Astrocyte of the spinal cord (primary cell): ENCODE data around the gene ODF2.

Experiments used
- DNase-seq: peaks from one replicate; pipeline ENCODE4 v3.0.0; 2011; ENCODE audit warnings: low read depth, low spot score
- H3K4me3 ChIP-seq: 2 replicates; pipeline ENCODE4 v1.5.1; 2011; ENCODE audit warnings: low read depth, mild to moderate bottlenecking, low read length, moderate library complexity
- in situ Hi-C: cut with HindIII; loops from 2 replicates; pipeline ENCODE4 v1.10.0; 2017; ENCODE audit warnings: low sequenced_read_pairs
- TF ChIP-seq, protein P1 (sequence below): IDR thresholded peaks from 2 replicates; pipeline ENCODE4 v1.5.1; 2012; ENCODE audit warnings: low read depth, mild to moderate bottlenecking, low read length, inconsistent platforms

Gene ODF2

DNA sequence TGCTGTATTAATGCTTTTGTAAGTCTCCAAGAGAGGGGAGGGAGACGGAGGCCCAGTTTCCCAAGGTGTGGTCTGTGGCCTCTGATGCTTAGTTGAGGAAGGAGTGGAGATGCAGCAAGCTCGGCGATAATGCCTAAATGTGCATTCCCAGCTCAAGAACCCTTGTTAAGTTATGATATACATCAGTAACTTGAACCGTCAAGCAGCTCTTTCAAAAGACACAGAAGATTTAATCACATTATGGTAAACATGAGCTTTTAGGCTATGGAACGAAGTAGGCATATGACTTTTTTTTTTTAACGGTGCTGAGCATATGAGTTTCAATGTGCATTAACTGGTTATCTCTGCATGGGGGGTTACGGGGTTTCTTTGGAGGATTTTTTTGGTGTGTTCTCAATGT is 26.4 kb downstream of the ODF2 start:
- DNase-seq: no peak
- TF ChIP-seq, protein P1, sequence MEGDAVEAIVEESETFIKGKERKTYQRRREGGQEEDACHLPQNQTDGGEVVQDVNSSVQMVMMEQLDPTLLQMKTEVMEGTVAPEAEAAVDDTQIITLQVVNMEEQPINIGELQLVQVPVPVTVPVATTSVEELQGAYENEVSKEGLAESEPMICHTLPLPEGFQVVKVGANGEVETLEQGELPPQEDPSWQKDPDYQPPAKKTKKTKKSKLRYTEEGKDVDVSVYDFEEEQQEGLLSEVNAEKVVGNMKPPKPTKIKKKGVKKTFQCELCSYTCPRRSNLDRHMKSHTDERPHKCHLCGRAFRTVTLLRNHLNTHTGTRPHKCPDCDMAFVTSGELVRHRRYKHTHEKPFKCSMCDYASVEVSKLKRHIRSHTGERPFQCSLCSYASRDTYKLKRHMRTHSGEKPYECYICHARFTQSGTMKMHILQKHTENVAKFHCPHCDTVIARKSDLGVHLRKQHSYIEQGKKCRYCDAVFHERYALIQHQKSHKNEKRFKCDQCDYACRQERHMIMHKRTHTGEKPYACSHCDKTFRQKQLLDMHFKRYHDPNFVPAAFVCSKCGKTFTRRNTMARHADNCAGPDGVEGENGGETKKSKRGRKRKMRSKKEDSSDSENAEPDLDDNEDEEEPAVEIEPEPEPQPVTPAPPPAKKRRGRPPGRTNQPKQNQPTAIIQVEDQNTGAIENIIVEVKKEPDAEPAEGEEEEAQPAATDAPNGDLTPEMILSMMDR: no peak
- no peak overlapping the region for H3K4me3 ChIP-seq
- in situ Hi-C loops: no loop called here

DNA sequence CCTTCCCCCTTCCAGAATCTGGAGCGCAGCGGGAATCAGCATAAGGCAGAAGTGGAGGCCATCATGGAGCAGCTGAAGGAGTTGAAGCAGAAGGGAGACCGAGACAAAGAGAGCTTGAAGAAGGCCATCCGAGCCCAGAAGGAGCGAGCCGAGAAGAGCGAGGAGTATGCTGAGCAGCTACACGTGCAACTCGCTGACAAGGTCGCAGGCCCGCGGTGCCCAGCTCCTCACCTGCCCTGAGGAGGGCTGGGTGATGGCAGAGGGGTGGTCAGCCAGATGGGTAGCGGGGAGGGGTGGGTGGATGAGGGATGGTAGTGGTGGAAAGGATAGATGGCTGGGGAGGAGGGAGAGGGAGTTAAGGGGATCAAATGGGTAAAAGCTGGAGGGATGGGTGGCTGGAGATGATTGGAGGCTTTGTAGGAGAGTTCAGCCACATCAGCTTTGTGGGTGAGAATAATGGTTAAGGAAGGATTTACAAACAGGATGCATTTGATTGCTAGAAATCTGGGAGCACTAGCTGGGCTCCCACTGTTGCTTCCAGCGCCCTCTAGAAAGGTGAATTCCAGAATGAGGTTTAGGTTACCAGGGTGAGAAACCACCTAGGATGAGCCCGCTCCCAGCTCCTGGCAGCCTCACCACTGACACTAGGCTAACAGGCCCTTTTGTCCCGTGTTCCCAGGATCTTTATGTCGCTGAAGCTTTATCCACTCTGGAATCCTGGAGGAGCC is 29.0 kb downstream of the ODF2 start:
- no peak for DNase-seq
- TF ChIP-seq, protein P1: no peak
- in situ Hi-C loops: no loop called here
- H3K4me3 ChIP-seq: no peak overlapping the region

- TF ChIP-seq, protein P1: no peak
- no peak for DNase-seq
- in situ Hi-C loops: no loop called here
- H3K4me3 ChIP-seq: no peak overlapping the region
Measured at GRCh38 chr9:128485414-128485855, 29.6 kb downstream of the ODF2 start.

DNA sequence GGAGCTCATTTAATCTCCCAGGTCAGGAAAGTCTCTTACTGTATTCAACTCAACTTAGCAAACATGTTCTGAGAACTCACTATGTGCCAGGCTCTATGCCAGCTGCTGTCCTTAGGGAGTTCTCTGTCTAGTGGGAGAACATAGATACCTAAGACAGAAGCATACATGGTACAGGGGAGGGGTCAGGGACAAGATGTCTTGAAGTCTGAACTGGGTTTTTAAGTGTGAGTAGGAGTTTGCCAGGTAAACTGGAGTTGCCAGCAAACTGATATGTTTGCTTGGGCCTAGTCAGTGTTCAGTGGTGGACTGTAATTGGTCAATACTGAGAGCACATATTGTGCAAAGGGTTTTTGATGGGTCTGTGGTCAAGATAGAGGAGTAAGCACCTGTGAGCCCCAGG is 30.4 kb downstream of the ODF2 start:
- in situ Hi-C loops: no loop called here
- DNase-seq: no peak
- TF ChIP-seq, protein P1: no peak
- no peak overlapping the region for H3K4me3 ChIP-seq

GRCh38 chr9:128493424-128493823 is 37.6 kb downstream of the ODF2 start:
- H3K4me3 ChIP-seq: no peak overlapping the region
- TF ChIP-seq, protein P1: no peak
- DNase-seq: no peak
- in situ Hi-C loops: no loop called here

DNA sequence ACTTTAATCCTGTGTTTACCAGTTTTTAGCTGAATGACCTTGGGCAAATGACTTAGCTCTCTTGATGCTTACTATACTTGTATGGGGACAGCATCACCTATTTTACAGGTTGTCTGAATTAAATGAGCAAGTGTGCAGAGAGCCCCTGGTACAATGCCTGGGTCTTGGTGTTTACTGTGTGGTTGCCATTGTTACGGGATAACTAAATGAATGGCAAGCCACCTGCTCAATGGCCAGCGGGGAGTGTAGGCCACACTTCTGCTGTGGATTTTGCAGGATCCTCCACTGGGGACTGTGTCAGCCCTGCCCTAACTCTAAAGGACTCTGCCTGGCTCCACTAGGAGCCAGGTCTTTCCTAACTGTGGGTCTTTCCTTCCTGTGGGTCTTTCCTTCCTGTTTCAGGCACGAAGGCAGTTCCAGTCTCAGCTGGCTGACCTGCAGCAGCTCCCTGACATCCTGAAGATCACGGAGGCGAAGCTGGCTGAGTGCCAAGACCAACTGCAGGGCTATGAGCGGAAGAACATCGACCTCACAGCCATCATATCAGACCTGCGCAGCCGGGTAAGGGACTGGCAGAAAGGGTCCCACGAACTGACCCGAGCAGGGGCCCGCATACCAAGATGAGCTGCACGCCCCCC is 38.4 kb downstream of the ODF2 start:
- in situ Hi-C loops: no loop called here
- DNase-seq: peak; percentile 22
- H3K4me3 ChIP-seq: no peak overlapping the region
- TF ChIP-seq, protein P1: no peak
